DND-41 (cell line): ENCODE data around the gene SEC14L5.

Source experiments
- ATAC-seq: fragments of 200-7000 bp; cut with Tn5 transposase; 3 replicates; pipeline ENCODE4 v1.9.1; 2021; ENCODE audit warnings: low read depth; ENCODE audit not compliant: insufficient read depth
- DNase-seq: peaks from one replicate; pipeline ENCODE4 v3.0.0-alpha.2; 2020
- H2AFZ ChIP-seq: 2 replicates; pipeline ENCODE4 v1.6.0; 2012; ENCODE audit warnings: low read depth, low read length
- H3K27ac ChIP-seq: 2 replicates; pipeline ENCODE4 v1.5.1; 2012; ENCODE audit warnings: low read length, inconsistent platforms
- H3K27me3 ChIP-seq: fragments of 200-600 bp; sonication (generic); 2 replicates; pipeline ENCODE4 v1.6.0; 2012; ENCODE audit warnings: low read length, mild to moderate bottlenecking, inconsistent platforms; ENCODE audit not compliant: insufficient read depth, poor library complexity
- H3K36me3 ChIP-seq: 2 replicates; pipeline ENCODE4 v1.5.1; 2012; ENCODE audit warnings: low read length, inconsistent platforms; ENCODE audit not compliant: insufficient read depth
- H3K4me1 ChIP-seq: 2 replicates; pipeline ENCODE4 v1.5.1; 2012; ENCODE audit warnings: mild to moderate bottlenecking, low read length; ENCODE audit not compliant: insufficient read depth
- H3K4me2 ChIP-seq: 2 replicates; pipeline ENCODE4 v1.6.0; 2012; ENCODE audit warnings: mild to moderate bottlenecking, moderate library complexity, low read length, inconsistent platforms; ENCODE audit not compliant: insufficient read depth
- H3K4me3 ChIP-seq, 2 experiments: fragments of 200-600 bp in 1 of 2; shearing (Covaris generic) in 1 of 2; 2 replicates each; pipeline ENCODE4 v1.5.1; 2012 to 2016; ENCODE audit warnings: inconsistent platforms in 2 of 2, low read length in 2 of 2, mild to moderate bottlenecking in 2 of 2, low read depth in 1 of 2, moderate library complexity in 1 of 2
- H3K79me2 ChIP-seq: 2 replicates; pipeline ENCODE4 v1.6.0; 2012; ENCODE audit warnings: low read length, inconsistent platforms; ENCODE audit not compliant: insufficient read depth
- H3K9ac ChIP-seq: 2 replicates; pipeline ENCODE4 v1.6.0; 2012; ENCODE audit warnings: low read depth, mild to moderate bottlenecking, inconsistent platforms, low read length, moderate library complexity
- H3K9me3 ChIP-seq: 2 replicates; pipeline ENCODE4 v1.5.1; 2012; ENCODE audit warnings: low read length, moderate library complexity, mild to moderate bottlenecking, inconsistent platforms; ENCODE audit not compliant: insufficient read depth, severe bottlenecking
- H4K20me1 ChIP-seq: 2 replicates; pipeline ENCODE4 v1.6.0; 2012; ENCODE audit warnings: low read length; ENCODE audit not compliant: insufficient read depth
- EZH2 ChIP-seq: IDR thresholded peaks from 3 replicates; pipeline ENCODE4 v1.6.1; 2012; ENCODE audit warnings: borderline replicate concordance, low read depth, mild to moderate bottlenecking, moderate library complexity, low read length, inconsistent platforms; ENCODE audit not compliant: severe bottlenecking
- TF ChIP-seq, protein P1 (sequence below): IDR thresholded peaks from 2 replicates; pipeline ENCODE4 v1.5.1; 2012; ENCODE audit warnings: borderline replicate concordance, low read length, moderate library complexity, mild to moderate bottlenecking; ENCODE audit not compliant: poor library complexity, severe bottlenecking; ENCODE audit errors: extremely low read depth

The SEC14L5 gene

DNA sequence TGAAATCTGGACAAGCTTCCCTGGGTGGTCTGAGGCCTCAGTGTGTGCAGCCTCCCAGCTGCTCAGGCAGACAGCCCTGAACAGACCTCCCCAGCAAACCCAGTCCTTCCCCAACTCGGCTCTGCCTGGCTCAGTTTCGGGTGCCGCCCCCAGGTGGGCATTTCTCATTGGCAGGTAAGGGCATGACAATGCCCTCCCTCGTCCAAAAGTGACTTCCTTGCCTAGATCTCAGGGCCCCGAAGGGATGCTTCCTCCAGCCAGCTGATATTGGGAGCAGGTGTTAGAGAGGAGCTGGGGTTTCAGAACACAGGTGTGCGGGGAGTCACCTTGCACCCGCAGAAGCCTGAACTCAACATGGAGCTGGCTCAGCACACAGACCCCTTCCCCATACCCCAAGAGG lies 17.4 kb upstream of the SEC14L5 start:
- H3K4me2 ChIP-seq = no peak overlapping the region
- DNase-seq (no peak), ATAC-seq (no peak)
- no peak overlapping the region for H3K4me3 ChIP-seq
- TF ChIP-seq EZH2 = no peak
- TF ChIP-seq, protein P1, sequence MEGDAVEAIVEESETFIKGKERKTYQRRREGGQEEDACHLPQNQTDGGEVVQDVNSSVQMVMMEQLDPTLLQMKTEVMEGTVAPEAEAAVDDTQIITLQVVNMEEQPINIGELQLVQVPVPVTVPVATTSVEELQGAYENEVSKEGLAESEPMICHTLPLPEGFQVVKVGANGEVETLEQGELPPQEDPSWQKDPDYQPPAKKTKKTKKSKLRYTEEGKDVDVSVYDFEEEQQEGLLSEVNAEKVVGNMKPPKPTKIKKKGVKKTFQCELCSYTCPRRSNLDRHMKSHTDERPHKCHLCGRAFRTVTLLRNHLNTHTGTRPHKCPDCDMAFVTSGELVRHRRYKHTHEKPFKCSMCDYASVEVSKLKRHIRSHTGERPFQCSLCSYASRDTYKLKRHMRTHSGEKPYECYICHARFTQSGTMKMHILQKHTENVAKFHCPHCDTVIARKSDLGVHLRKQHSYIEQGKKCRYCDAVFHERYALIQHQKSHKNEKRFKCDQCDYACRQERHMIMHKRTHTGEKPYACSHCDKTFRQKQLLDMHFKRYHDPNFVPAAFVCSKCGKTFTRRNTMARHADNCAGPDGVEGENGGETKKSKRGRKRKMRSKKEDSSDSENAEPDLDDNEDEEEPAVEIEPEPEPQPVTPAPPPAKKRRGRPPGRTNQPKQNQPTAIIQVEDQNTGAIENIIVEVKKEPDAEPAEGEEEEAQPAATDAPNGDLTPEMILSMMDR = no peak
- no peak overlapping the region for H2AFZ ChIP-seq
- no peaks in the 10 kb centered on the region for H3K27me3 ChIP-seq
- H3K27ac ChIP-seq = no peak overlapping the region
- no peaks in the 10 kb centered on the region for H3K79me2 ChIP-seq
- H3K9me3 ChIP-seq = no peaks in the 10 kb centered on the region
- no peaks in the 10 kb centered on the region for H4K20me1 ChIP-seq
- H3K9ac ChIP-seq = no peak overlapping the region
- no peaks in the 10 kb centered on the region for H3K4me1 ChIP-seq
- H3K36me3 ChIP-seq = no peaks in the 10 kb centered on the region

DNA sequence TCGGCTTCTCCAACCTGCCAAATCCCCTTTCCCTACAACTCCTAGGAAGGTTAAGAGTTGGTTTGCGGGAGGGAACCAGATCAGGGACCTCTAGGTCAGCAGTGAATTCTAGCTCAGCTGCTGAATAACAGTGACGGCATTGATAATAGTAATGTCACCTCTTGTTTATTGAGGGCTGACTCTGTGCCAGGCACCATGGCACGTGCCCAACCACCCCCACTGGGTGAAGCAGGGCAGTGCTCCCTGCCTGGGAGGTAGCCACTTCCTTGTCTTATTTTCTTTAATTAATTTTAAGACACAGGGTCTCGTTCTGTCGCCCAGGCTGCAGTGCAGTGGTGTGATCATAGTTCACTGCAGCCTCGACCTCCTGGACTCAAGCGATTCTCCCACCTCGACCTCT lies 15.6 kb upstream of the SEC14L5 start:
- Histone ChIP-seq H3K36me3 (no peaks in the 10 kb centered on the region), H3K27me3 (no peaks in the 10 kb centered on the region), H2AFZ (no peak overlapping the region), H3K9ac (no peak overlapping the region), H3K4me3 (no peak overlapping the region), H4K20me1 (no peaks in the 10 kb centered on the region), H3K79me2 (no peaks in the 10 kb centered on the region), H3K4me2 (no peak overlapping the region), H3K27ac (no peak overlapping the region), H3K4me1 (no peaks in the 10 kb centered on the region), H3K9me3 (no peaks in the 10 kb centered on the region)
- DNase-seq (no peak), ATAC-seq (no peak)
- TF ChIP-seq, protein P1 = no peak
- TF ChIP-seq EZH2 = no peak

DNA sequence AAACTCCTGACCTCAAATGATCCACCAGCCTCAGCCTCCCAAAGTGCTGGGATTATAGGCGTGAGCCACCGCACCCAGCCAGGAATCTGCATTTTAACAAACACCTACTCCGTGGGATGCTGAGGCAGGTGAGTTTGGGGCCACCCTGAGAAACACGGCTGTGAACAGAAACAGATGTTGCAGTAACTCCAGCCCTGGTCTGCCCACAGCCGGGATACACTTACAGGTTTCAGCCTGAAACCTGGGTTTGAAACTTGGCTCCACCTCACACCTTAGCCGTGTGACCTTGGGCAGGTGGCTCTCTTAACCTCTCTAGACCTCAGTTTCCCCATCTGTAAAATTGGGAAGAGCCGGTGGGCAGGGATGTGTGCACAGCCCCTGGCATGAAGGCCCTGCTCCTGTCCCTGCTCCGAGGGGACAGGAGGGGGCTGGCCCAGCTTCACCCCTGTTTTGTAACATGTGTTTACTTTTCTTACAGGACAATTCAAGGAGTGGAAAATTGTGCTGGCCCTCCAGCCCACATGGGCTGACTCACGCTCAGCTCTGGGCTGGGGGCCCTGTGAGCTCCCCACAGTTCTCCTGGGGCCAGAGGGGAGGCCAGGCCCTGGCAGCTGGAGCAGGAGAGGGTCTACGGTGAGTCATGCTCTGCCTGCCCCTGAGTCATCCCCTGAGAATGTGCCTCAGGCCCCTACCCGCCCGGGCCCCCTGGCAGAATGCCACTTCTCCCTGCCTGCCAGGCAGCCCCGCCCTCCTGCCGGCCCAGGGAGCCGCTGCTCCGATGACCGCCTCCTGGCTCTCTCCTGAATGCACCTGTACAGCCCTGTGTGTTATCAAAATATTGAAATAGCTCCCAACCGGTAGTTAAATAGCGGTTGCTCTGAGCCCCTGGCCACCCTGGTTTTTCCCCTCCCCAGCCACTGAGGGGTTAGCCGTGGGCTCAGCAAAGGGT lies 13.5 kb upstream of the SEC14L5 start:
- Histone ChIP-seq H3K9ac (no peak overlapping the region), H3K27ac (no peak overlapping the region), H4K20me1 (no peaks in the 10 kb centered on the region), H3K79me2 (no peaks in the 10 kb centered on the region), H3K27me3 (no peaks in the 10 kb centered on the region), H3K4me2 (no peak overlapping the region), H3K9me3 (no peaks in the 10 kb centered on the region), H3K36me3 (no peaks in the 10 kb centered on the region), H3K4me3 (no peak overlapping the region), H3K4me1 (no peaks in the 10 kb centered on the region), H2AFZ (no peak overlapping the region)
- TF ChIP-seq EZH2 = no peak
- TF ChIP-seq, protein P1 = no peak
- ATAC-seq (peak; percentile 39; the same call in 1 of the 3 replicates), DNase-seq (no peak)
